Measurements from ENCODE around the gene SPSB2.

Gene SPSB2

DNA sequence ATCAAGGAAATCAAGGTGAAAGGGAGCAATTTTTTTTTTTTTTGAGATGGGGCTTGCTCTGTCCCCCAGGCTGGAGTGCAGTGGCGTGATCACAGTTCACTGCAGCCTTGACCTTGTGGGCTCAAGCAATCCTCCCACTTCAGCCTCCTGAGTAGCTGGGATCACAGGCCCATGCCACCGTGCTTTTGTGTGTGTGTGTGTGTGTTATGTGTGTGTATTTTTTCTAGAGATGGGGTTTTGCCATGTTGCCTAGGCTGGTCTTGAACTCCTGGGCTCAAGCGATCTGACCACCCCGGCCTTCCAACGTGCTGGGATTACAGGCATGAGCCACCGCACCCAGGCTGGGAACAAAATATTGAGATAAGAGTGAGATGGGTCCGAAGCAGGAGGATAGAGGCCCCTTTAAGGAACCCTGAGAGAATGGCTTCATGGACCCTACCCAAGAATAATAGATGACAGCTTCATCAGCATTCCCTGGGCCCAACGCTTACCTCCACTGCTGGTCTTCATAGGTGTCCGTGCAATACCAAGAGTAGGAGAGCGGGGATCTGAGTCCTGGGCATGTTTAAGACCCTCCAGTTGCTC, 23.0 kb downstream of the SPSB2 start:
- DNase-seq = no peak

DNA sequence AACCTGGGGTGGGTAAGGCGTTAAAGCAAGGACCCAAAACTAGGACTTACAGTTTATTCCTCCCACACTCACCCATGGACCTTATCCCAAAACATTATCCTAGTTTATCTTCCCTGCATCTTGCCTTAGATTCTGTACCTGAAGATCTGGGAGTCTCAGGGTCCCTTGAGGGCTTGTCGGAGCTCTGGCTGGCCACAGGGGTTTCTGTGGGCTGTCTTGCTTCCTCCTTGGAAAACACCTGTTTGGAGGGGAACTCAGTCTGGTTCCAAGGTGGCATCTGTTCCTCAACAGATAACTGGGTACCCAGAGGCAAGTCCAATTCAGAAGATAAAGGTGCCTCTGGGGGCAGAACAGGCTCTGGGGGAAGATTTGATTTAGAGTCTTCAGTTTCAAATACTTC, 23.7 kb downstream of the SPSB2 start:
- DNase-seq = no peak

DNA sequence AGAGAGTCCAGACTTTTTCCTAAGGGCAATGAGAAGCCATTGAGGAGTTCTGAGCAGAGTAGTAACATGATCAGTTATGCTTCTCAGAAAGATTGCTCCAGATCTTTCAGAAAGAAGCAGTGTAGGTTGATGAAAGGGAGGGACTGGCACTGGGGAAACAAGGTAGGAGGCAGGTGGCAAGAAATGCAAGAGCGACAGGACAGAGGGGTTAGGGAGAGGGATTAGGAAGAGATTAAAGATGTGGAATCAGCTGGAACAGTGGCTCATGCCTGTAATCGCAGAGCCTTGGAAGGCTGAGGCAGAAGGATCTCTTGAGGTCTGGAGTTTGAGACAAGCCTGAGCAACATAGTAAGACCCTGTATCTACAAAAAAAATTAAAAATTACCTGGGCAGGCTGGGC, 25.4 kb downstream of the SPSB2 start:
- DNase-seq = no peak

DNA sequence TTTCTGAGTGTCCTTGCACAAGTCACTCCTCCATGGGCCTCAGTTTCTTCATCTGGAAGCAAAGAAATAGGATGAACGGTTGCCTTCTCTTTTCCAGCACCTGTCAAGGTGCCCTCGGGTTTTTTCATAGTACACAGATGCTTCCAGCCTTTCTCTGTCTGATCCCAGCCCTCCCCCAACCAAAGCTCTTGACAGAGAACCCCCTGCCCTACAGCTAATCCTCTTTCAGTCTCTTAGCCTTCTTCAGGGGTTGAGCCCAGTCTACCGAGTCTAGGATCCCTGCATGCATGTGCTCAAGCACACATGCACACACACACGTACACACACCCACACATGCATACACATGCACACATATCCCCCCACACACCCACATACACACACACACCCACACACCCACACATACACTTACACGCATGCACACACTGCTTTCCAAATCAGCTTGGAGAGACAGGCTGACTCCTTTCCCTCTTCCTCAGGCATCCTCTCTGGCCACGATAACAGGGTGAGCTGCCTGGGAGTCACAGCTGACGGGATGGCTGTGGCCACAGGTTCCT, 26.7 kb downstream of the SPSB2 start:
- no peak for DNase-seq

DNA sequence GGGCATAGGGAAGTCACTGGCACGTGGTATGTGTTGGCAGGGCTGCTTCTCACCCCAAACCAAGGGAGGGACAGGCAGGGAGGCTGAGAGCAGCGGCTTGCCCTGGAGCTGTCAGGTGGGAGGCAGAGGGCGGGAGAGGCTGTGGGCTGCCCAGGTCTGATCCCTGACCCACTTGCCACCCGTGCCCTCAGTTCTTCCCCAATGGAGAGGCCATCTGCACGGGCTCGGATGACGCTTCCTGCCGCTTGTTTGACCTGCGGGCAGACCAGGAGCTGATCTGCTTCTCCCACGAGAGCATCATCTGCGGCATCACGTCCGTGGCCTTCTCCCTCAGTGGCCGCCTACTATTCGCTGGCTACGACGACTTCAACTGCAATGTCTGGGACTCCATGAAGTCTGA, 27.7 kb downstream of the SPSB2 start:
- no peak for DNase-seq

DNA sequence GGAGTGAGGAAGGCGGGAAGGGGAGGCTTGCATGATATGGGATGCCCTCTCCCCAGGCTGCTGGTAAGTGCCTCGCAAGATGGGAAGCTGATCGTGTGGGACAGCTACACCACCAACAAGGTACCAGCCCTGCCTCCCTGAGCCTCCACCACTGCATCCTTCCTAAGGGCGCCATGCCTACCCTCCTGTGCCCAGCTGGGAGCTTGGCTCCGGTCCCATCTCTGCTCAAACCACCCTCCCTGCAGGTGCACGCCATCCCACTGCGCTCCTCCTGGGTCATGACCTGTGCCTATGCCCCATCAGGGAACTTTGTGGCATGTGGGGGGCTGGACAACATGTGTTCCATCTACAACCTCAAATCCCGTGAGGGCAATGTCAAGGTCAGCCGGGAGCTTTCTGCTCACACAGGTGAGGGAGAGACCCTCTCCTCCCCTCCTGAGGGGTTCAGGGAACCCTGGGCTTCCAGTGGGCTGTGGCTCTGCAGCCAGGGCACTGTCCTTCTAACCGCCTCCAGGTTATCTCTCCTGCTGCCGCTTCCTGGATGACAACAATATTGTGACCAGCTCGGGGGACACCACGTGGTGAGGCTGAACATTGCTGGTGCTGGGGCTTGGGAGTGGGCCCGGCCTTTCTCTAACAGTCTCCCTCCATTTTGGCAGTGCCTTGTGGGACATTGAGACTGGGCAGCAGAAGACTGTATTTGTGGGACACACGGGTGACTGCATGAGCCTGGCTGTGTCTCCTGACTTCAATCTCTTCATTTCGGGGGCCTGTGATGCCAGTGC, 29.8 kb downstream of the SPSB2 start:
- DNase-seq = peak in 1 of 2 experiments; percentile 26

DNA sequence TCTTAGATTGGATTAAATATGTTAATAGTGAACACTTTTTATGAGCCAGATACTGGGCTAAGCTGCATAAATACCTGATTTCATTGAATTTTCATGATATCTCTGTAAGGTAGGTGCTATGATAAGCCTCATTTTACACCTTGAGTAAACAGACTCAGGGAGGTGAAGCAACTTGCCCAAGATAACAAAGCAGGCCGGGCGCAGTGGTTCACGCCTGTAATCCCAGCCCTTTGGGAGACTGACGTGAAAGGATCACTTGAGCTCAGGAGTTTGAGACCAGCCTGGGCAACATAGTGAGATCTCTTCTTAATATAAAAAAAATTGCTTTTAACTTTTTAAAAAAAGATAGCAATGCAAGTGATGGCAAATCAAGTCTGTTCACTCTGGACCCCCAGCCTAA, 31.0 kb downstream of the SPSB2 start:
- no peak for DNase-seq

DNA sequence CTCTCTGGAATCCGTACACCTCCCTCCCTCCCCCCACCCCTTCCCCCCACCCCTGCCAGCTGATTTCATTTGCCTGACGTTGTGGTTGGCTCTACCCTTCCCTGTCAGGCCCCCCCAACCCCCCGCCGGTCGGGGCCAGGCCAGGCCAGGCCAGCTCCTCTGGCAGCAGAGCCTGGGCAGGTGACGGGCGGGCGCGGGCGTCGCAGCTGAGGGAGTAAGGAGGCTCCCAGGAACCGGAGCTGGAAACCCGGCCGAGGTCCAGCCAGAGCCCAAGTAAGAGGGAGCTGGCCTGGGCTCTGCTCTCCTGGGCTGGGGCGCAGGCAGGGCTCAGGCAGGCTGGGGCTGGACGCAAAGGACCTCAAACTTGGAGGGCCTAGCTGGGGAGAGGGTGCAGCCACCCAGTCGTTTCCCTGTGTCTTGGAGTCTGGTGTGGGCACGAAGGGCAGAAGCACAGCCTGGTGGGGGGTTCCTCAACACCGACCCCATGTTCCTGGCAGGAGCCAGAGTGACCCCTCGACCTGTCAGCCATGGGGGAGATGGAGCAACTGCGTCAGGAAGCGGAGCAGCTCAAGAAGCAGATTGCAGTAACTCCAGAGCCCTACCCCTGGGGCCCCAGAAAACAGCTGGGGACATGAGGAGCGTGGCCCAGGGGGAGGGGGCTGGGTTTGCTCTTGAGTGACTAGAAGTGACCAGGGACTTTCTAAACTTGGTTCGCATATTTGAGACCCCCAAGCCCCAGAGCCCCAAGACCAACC, 32.2 kb downstream of the SPSB2 start, which contains the start of gene GNB3:
Gene GNB3 (plus strand): TSS at position 165 of the 755 bp plus-strand sequence. CDS start 363 bp downstream, at position 528.
- DNase-seq = no peak

DNA sequence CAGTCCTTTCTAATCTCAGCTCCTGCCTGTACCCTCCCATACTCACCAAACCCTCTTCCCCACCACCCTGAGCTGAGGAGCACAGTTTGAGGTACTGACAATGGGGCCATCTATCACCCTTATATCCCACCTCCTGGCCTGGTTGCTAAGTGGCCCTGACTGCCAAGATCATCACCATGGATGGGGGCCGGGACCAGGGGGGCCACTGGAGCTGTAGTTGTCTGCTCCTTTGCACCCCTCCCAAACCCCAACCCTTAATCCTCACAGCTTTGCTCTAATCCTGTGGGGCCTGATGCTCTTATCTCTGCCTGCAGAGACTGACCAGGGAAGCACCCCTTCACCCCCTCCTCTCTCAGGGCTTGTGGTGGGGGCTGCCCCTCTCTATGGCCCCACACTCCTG, 32.8 kb downstream of the SPSB2 start:
- no peak for DNase-seq

DNA sequence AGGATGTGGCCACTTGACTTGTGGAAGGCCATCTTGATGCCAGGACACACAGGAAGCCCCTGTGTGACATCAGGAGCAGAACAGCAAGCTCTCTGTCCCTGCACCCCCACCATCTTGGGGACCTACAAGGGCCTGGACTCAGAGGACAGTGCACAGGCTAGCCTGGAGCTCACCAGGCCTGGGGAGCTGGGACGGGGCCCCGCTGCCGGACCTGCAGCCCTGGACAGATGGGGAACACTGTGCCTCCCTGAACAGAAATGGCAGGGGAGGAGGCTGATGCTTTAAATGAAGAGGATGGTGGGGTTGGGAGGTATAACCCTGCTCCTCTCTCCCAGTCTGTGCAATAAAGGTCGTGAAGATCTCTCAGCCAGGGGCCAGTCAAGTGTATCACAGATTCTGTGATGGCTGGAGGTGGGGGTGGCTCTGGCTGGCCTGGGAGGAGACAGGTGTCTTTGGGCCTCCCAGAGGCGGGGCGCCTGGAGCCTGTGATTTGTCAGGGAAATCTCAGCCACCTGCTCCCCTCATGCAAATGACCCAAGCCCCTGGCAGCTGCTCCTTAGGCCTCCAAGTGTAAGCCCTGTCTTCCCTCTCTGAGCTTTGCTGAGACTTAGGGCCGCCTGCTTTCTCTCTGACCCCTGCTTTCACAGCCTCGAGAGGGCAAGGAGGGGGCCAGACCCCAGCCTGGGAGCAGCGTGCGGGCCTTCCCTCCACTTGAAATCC, 33.5 kb downstream of the SPSB2 start:
- DNase-seq = peak; percentile 77 to 93

DNA sequence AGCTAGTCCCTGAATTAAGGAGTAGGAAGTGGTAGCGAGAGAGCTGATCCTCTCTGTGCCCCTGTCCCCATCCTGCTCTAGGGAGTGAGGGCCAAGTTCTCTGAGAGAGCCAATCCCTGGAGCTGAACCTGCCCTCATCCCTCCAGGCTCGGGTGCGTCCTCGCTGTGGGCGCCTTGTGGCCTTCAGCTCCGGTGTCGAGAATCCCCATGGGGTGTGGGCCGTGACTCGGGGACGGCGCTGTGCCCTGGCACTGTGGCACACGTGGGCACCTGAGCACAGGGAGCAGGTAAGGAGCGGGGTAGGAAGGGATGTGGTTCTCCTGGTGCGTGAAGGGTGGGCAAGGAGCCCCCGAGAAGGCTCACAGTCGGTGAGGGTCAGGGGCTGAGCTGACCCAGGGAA, 34.2 kb downstream of the SPSB2 start:
- no peak for DNase-seq

DNA sequence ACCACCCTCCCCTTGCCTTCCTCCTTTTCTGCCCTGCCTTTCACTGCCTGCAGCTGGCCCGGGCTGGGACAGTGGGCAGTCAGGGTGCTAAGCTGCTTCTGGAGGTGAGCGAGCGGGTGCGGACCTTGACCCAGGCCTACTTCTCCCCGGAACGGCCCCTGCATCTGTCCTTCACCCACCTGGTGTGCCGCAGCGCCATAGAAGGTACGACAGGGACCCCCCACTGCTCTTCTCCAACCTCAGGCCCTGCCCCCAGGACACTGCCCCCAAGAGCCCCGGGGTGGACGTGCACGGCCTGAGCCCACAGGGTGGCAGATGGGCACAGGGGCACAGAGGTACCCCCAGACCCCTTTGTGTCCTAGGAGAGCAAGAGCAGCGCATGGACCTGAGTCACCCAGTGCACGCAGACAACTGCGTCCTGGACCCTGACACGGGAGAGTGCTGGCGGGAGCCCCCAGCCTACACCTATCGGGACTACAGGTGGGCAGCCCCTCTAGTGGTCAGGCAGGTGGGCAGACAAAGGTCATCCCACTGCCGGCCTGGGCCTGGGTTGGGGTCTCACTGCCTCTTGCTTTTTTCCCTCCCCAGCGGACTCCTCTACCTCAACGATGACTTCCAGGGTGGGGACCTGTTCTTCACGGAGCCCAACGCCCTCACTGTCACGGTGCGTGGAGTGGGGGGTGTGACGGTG, 35.6 kb downstream of the SPSB2 start:
- no peak for DNase-seq

DNA sequence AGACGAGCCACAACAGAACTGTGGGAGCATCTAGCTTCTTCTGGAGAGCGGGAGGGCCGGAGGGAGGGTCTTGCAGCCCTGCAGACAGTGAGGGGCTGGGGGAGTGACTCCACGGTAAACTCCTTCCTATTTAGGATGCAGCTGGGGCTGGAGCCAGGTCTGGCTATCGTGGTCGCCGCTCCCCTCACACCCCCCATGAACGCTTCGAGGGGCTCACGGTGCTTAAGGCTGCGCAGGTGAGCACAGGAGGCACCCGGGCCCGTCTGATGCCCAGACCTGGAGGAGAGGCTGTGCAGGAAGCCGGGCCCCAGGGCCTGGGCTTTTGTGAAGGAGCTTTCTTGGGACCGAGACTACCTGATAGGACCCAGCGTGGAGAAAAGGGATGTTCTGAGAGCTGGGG, 36.3 kb downstream of the SPSB2 start:
- no peak for DNase-seq

DNA sequence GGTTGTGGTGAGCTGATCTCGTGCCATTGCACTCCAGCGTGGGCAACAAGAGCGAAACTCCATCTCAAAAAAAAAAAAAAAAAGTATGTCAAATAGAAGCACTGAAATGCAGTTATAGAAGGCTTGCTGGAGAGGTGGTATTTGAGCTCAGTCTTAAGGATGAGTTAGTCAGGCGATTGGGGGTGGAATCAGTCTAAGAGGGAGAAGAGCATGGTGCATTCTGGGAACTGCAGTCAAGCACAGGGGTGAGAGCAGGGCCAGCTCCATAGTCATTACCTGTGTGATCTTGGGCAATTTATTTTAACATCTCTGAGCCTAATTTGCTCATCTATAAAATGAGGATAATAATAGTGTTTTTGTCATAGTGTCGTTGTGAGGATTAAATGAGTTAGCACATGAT, 38.2 kb downstream of the SPSB2 start:
- no peak for DNase-seq

DNA sequence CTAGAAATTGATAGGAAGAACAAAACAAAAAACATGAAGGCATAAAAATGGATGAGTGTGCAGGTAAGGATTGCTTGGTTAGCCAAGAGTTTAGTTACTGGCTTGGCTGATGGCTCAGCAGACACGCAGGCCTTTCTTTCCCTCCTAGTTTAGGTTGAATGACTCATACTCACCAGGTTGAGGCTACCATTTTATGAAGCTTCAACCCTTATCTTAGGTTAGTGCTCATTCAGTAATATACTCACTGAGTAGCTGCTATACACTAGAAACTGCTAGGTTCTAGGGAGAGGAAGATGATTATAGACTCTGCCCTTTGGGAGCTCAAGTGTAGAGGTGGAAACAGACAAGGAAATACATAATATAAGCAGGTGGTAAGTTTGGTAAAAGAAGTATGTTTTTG, 38.8 kb downstream of the SPSB2 start:
- DNase-seq = no peak

DNA sequence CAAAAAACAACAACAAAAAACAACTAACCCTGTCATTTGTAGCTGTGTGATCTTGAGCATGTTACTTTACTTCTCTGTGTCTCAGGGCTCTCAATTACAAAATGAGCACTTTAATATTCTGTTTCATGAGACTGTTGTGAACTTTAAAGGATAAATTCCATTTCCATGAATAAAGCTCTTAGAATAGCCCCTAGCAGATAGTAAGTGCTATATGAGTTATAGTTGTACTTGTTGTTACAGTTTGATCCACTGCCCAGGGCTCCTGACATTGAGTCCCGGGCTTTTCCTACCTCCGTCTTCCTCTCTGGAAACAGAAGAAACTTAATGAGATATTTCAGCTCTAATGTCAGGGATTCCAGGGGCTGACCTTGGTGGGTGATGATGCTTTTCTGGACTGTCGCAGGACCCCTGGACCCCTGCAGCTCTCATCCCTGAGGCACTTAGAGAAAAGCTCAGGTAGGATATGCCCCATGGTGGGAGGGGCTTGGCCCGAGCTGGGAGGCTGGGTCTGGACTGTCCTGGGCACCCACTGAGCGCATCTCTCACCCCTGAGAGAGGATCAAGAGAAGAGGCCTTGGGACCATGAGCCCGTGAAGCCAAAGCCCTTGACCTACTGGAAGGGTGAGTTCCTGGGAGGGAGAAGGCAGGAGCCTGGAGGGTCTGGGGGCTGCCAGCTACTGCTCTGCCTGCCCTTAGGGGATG, 39.8 kb downstream of the SPSB2 start:
- no peak for DNase-seq

DNA sequence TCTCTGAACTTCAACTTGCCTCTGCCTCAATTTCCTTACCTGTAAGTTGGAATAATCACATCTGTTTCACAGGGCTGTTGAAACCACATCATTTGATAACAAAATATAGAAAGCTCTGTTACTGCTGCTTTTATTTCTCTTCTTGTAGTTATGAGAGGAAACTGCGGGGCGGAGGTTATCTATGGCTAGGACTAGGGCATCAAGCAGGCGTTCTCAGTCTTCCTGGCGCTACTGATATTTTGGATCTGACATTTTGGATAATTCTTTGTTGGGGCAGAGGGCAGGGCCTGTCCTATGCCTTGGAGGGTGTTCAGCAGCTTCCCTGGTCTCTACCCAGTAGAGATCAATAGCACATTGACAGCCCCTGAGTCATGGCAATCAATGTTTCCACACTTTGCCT, 41.0 kb downstream of the SPSB2 start:
- no peak for DNase-seq

DNA sequence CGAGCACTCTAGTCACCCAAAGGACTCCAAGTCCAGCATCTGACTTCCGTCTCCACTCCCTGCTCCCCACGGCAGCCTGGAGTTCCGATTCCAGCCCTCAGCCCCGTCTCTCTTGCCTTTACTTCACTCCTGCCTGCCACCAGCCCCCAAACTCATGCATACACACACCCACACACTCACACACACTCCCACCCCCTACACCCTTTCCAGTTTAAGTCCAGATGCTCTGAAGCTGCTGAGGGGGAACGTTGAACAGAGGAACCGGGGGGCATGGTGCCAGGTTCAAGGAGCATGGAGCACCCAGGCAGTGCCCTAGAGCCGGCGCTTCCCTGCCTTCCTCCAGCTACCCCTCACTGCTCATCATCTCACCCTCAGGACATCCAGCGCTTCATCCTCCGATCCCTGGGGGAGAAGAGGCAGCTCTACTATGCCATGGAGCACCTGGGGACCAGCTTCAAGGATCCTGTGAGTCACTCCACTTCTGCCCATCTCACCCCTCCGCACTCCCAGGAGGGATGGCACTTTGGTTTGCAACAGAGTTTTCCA, 41.6 kb downstream of the SPSB2 start:
- no peak for DNase-seq

DNA sequence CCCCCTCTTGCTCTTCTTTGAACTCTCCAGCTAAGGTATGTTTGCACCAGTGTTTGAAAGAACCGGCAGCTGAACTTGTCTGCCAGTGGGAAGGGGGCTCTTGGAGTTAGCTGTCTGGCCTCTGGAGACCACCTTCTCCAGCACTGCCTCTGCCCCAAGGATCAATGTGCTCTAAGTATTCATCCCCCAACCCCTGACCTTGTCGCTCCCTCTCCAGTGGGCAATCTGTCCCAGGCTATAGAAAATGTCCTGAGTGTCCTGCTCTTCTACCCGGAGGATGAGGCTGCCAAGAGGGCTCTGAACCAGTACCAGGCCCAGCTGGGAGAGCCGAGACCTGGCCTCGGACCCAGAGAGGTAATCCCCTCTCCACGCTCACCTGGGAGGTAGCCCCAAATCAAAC, 42.1 kb downstream of the SPSB2 start:
- DNase-seq = no peak

DNA sequence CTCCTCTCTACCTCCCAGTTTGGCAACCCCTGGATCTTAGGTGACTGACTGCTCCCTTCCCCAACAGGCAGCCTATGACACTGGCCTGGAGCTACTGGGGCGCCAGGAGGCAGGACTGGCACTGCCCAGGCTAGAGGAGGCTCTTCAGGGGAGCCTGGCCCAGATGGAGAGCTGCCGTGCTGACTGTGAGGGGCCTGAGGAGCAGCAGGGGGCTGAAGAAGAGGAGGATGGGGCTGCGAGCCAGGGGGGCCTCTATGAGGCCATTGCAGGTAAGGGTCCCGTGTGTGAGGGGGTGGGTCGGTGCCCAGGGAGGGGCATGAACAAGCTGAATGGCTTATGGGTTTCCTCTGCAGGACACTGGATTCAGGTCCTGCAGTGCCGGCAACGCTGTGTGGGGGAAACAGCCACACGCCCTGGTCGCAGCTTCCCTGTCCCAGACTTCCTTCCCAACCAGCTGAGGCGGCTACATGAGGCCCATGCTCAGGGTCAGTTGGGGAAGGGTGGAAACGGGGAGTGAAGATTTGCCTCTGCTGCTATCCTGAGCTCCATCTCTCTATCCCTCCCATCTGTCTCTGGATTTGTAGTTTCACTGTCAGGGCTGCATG, 42.7 kb downstream of the SPSB2 start:
- no peak for DNase-seq

All from NCI-H526 (cell line).